Measurements from ENCODE around the gene HPD.

GRCh38 chr12:121838126-121838525 is 20.5 kb downstream of the HPD start:
- TF ChIP-seq CTCF (conservative IDR thresholded peaks at IDR 0.05; ENCODE audit: low read depth, low read length), result no peak
- TF ChIP-seq EZH2 (IDR thresholded peaks at IDR 0.05; ENCODE audit: low read length, unreplicated experiment), result no peak
